GM23248 (cell line): ENCODE data around the gene ATG16L2. TPM values are rescaled to one million over a fixed set of nuclear protein-coding genes. Genes with fewer than 3 reads are reported as not detected.

Experiments
- DNase-seq: peaks from one replicate; pipeline ENCODE4 v3.0.0-alpha.2; 2015
- H2AFZ ChIP-seq: fragments of 200-600 bp; sonication (generic); 2 replicates; pipeline ENCODE4 v1.6.1; 2016; ENCODE audit warnings: antibody characterized with exemption
- H3F3A ChIP-seq: fragments of 200-600 bp; sonication (generic); 2 replicates; pipeline ENCODE4 v1.6.1; 2016; ENCODE audit warnings: mild to moderate bottlenecking, antibody characterized with exemption, mixed run types; ENCODE audit not compliant: insufficient read depth
- H3K27ac ChIP-seq: fragments of 200-600 bp; sonication (generic); 2 replicates; pipeline ENCODE4 v1.5.1; 2016; ENCODE audit warnings: mild to moderate bottlenecking
- H3K27me3 ChIP-seq: fragments of 200-600 bp; sonication (generic); replicated peaks from 2 replicates; pipeline ENCODE4 v1.6.1; 2016; ENCODE audit warnings: mild to moderate bottlenecking; ENCODE audit not compliant: insufficient read depth
- H3K36me3 ChIP-seq: fragments of 200-600 bp; sonication (generic); 2 replicates; pipeline ENCODE4 v1.6.1; 2016; ENCODE audit warnings: low read depth, mild to moderate bottlenecking
- H3K4me1 ChIP-seq: fragments of 200-600 bp; sonication (generic); 2 replicates; pipeline ENCODE4 v1.6.1; 2016; ENCODE audit warnings: mild to moderate bottlenecking; ENCODE audit not compliant: insufficient read depth
- H3K4me2 ChIP-seq: fragments of 200-600 bp; sonication (generic); one replicate; pipeline ENCODE4 v1.6.1; 2016; ENCODE audit warnings: mild to moderate bottlenecking; ENCODE audit not compliant: unreplicated experiment
- H3K4me3 ChIP-seq: fragments of 200-600 bp; sonication (generic); 2 replicates; pipeline ENCODE4 v1.5.1; 2016; ENCODE audit warnings: mild to moderate bottlenecking
- H3K79me2 ChIP-seq: fragments of 200-600 bp; sonication (generic); 2 replicates; pipeline ENCODE4 v1.6.1; 2016; ENCODE audit warnings: mild to moderate bottlenecking; ENCODE audit not compliant: insufficient read depth
- H3K9ac ChIP-seq: fragments of 200-600 bp; sonication (generic); 2 replicates; pipeline ENCODE4 v1.6.1; 2016; ENCODE audit warnings: mild to moderate bottlenecking
- H3K9me2 ChIP-seq: fragments of 200-600 bp; sonication (generic); 2 replicates; pipeline ENCODE4 v1.6.1; 2016; ENCODE audit warnings: mixed run types, mild to moderate bottlenecking, moderate library complexity; ENCODE audit not compliant: insufficient read depth
- H3K9me3 ChIP-seq: fragments of 200-600 bp; sonication (generic); one replicate; pipeline ENCODE4 v1.6.1; 2017; ENCODE audit warnings: low read depth
- H4K20me1 ChIP-seq: fragments of 200-600 bp; sonication (generic); 2 replicates; pipeline ENCODE4 v1.6.0; 2016; ENCODE audit not compliant: insufficient read depth
- EZH2 ChIP-seq: fragments of 200-600 bp; sonication (generic); IDR thresholded peaks from 2 replicates; pipeline ENCODE4 v1.6.1; 2018; ENCODE audit warnings: antibody characterized with exemption, mild to moderate bottlenecking; ENCODE audit not compliant: insufficient read depth, poor library complexity, severe bottlenecking
- EZH2phosphoT487 ChIP-seq: fragments of 200-600 bp; sonication (generic); IDR thresholded peaks from 2 replicates; pipeline ENCODE4 v1.6.1; 2018; ENCODE audit warnings: antibody characterized with exemption, moderate library complexity, mild to moderate bottlenecking, low read depth; ENCODE audit not compliant: insufficient read depth
- WGBS, 2 experiments: methylation state at CpG; one replicate each; pipeline ENCODE4 v1.1.6; 2015 to 2017; ENCODE audit warnings: low lambda C conversion rate in 2 of 2, low coverage in 1 of 2; ENCODE audit errors: missing lambda C conversion rate in 2 of 2; 5-methylcytosine and 5-hydroxymethylcytosine counted together
- in situ Hi-C: fragments of 300-500 bp; cut with MboI; formaldehyde crosslinking; loops from 2 replicates; pipeline ENCODE4 v1.15.0; 2020
- polyA plus RNA-seq: library from polyadenylated mRNA; unstranded; fragments of >200 nt; fragmentation: Nextera tagmentation; extraction: Ambion mirVana; gene quantifications from 2 replicates; pipeline ENCODE4 v1.2.1, GENCODE V29; 2016
- total RNA-seq: library from RNA; depleted of rRNA; stranded (reverse); fragments of >200 nt; shearing (Covaris generic); gene quantifications from 2 replicates; pipeline ENCODE4 v1.2.3, GENCODE V29; 2014; rRNA removed

Gene ATG16L2
- total RNA-seq, result 14.3 and 45.4 TPM in 2 replicates
- 9.7 and 12.3 TPM in 2 replicates for polyA plus RNA-seq

DNA sequence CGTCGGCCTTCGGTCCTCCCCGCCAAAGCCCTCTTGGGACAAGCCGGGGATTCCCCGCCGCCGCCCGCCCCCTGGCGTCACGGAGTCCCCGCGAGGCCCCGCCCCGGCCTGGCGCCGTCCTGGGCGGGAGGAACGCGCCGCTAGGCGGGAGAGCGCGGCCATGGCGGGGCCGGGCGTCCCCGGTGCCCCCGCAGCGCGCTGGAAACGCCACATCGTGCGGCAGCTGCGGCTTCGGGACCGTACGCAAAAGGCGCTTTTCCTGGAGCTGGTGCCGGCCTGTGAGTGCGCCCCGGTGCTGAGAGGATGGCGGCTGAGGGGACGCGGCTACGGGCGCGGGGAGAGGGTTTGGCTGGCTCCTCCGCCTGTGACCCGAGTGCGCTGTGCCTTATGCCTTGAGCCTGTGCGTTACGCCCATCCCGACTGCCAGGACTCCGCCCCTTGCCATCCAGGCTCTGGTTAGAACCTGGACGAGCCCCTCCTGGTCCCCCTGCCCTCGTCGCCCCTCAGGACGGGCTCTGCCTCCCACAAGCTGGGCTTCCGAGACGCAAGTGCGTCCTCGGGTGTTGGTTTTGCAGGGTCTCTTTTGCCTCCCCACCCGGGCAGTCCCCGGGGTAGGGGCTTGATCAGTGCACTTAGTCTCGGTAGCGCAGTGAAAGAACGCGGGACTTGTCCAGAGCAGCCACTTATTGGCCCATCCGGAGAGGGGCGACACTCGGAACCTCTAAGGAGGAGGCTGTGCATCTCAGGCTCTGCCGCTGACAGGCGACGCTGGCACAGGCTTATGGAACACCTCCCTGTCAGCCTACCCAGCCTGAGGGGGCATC is at the start of gene ATG16L2:
TSS of gene ATG16L2 (plus strand) at position 126 of the 824 bp plus-strand sequence. CDS start at position 161, 35 bp downstream.
- Histone ChIP-seq H3K36me3 (0 out of 2 replicates have a peak, but pooled peaks cover under 1% of the 10 kb centered on the region), H3K27ac (peak within 1 kb of the TSS; percentile 96), H3F3A (peaks cover 9% of the 10 kb centered on the region; the same call in 1 of the 2 replicates), H3K79me2 (peaks cover 38% of the 10 kb centered on the region), H3K4me2 (peak within 1 kb of the TSS; percentile 92), H4K20me1 (no peaks in the 10 kb centered on the region), H2AFZ (peak within 1 kb of the TSS; percentile 78), H3K4me3 (peak within 1 kb of the TSS; percentile 86), H3K9me2 (no peaks in the 10 kb centered on the region), H3K27me3 (no peaks in the 10 kb centered on the region), H3K9me3 (no peaks in the 10 kb centered on the region), H3K9ac (peak within 1 kb of the TSS; percentile 92), H3K4me1 (peaks cover 30% of the 10 kb centered on the region)
- TF ChIP-seq EZH2 (no peak), EZH2phosphoT487 (no peak)
- 1 to 2% methylated on average over 36 to 74 of the region's 75 CpGs for WGBS, 2 experiments
- in situ Hi-C loops, result no loop called here
- DNase-seq, result peak; percentile 95

- TF ChIP-seq EZH2phosphoT487 (no peak), EZH2 (no peak)
- H4K20me1 ChIP-seq, result no peaks in the 10 kb centered on the region
- in situ Hi-C loops, result no loop called here
- H3K9ac ChIP-seq, result no peak overlapping the region
- no peaks in the 10 kb centered on the region for H3K9me3 ChIP-seq
- H2AFZ ChIP-seq, result no peak overlapping the region
- H3K27ac ChIP-seq, result no peak overlapping the region
- H3K27me3 ChIP-seq, result no peaks in the 10 kb centered on the region
- no peak overlapping the region for H3K4me3 ChIP-seq
- H3F3A ChIP-seq, result no peaks in the 10 kb centered on the region; the same call in 1 of the 2 replicates
- no peaks in the 10 kb centered on the region for H3K36me3 ChIP-seq
- no peak overlapping the region for H3K4me2 ChIP-seq
- no peaks in the 10 kb centered on the region for H3K79me2 ChIP-seq
- no peaks in the 10 kb centered on the region for H3K4me1 ChIP-seq
- 70 to 82% methylated on average over 13 of the region's 13 CpGs for WGBS, 2 experiments
- no peak for DNase-seq
- no peaks in the 10 kb centered on the region for H3K9me2 ChIP-seq
These were observed 49.7 kb upstream of the ATG16L2 start for GRCh38 chr11:72764503-72764902.

GRCh38 chr11:72766152-72766902 is 47.9 kb upstream of the ATG16L2 start:
- no peak overlapping the region for H3K4me2 ChIP-seq
- H3F3A ChIP-seq, result no peaks in the 10 kb centered on the region
- H3K9me3 ChIP-seq, result no peaks in the 10 kb centered on the region
- no peaks in the 10 kb centered on the region for H4K20me1 ChIP-seq
- no peak for TF ChIP-seq EZH2phosphoT487
- TF ChIP-seq EZH2, result no peak
- no peak overlapping the region for H3K27ac ChIP-seq
- H3K4me1 ChIP-seq, result no peaks in the 10 kb centered on the region
- in situ Hi-C loops, result no loop called here
- 74 to 80% methylated on average over 12 of the region's 12 CpGs for WGBS, 2 experiments
- no peak overlapping the region for H2AFZ ChIP-seq
- no peaks in the 10 kb centered on the region for H3K36me3 ChIP-seq
- H3K9ac ChIP-seq, result no peak overlapping the region
- no peaks in the 10 kb centered on the region for H3K9me2 ChIP-seq
- no peaks in the 10 kb centered on the region for H3K79me2 ChIP-seq
- H3K4me3 ChIP-seq, result no peak overlapping the region
- DNase-seq, result no peak
- no peaks in the 10 kb centered on the region for H3K27me3 ChIP-seq
